ENCODE results near the gene NDUFA8.
A peak's percentile ranks its signal among the peaks of the same experiment; 100 is the strongest.

The NDUFA8 gene

DNA sequence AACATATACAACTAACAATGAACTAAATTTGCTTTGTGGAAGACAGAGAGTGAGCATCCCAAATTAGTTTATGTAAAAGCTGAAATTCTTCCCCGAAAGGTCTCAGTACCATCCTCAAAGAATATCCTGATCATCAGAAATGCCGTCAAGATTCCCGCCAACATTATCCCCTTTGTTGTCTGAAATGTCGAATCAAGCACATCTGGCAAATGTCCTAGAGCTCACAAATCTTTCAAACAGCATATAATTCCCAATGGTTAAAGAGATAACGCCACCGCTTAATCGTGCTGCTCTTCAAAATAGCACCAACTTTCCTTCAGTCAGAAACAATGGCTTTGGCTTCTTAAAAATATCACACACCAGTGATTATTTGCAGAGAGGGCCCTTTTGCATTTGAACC, 23.9 kb upstream of the NDUFA8 start:
- no peak for DNase-seq

DNA sequence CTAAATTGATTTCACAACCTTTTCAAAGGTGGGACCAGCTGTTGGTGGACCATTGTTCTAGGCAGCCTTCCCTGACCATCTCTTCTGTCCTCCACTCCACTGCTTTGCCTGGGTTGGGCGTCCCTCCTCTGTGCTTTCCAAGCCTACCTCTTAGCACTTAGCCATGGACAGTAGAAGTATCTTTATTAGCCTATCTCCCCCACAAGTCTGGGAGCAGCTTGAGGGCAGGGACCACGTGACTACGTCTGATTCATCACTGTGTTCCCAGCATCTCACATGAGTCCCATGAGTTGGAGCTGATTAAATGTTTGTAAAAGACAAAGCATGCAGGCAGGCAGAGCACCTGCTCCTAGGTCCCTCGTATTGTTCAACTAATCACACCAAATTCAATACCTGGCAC, 21.1 kb upstream of the NDUFA8 start:
- no peak for DNase-seq

DNA sequence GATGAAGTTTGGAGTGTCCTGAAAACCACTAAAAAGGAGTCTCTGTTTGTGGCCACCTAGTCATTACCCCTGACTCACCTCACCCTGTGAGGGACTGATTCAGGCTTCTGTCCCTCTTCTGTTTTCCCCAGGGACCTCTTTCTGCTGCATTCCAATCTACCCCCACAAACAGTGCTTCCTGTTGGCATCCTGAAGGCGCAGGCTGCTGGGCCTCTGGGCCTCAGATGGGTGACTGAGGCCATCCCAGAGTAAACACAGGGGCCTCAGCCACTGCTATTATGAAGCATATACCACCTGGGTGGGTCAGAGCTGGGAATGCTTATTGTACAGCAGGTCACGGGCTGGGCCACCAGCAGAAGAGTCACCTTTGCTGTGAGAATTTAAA, 20.1 kb upstream of the NDUFA8 start:
- DNase-seq, result no peak

DNA sequence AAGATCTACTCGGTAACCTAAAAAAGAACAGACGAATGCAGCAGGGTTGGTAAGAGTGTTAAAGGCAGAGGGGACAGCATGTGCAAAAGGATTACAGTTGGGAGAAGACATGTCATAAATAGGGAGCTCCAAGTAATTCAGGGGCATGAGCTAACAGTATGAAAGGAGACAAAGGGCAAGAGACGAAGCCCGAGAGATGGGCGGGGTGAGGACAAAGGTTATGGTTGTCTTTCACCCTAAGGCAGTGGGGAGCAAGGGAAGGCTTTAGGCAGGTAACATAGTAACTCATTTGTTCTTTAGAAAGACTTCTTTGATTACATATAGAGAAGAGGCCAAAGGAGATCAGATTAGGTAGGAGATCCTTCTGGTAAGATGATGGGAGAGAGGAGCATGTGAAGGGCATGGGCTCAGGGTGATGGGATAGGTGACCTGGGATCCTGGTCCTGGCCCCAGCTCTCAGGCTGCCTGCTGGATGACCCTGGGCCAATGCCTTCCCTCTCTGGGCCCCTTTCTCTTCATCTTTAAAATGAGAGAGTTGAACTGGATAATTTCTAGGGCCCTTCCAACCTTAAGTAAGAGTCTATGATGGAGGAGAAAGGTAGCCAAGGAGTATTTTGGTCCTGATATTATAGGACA, 19.6 kb upstream of the NDUFA8 start:
- no peak for DNase-seq

DNA sequence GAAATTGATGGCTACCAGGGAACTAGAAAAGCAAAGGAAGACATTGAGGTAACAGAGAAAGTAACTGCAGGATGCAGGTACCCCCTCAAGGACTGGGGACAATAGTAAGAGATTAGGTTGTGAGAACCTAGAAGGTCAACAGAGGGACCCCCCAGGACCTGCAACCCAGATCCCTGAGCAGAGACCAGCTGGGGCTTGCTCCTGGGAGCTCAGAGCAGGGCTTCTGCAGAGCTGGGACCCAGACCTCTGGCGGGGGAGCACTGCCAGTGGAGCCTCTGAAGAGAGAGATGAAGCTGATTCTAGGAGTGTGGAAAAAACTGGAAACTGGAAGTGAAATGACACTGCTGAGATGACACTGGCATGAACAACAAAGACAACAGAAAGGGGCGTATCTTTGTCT, 17.3 kb upstream of the NDUFA8 start:
- DNase-seq, result no peak

DNA sequence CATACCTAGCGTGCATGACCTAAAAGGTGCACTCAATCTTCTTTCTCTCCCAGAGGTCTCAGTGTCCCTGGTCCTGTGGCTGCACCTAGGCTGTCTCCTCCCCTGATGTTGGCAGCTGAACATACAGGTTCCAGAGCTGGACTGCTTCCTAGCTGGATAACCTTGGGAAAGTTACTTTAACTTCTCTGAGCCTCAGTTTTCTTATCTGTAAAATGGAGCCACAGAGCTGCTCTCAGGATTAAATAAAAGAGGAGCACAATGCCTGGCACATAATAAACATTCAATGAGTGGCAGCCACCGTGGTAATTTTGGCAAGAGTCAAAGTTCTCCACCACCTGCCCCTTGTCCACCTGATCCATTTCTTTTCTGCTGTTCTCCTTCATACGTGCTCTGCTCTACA, 14.1 kb upstream of the NDUFA8 start:
- no peak for DNase-seq

DNA sequence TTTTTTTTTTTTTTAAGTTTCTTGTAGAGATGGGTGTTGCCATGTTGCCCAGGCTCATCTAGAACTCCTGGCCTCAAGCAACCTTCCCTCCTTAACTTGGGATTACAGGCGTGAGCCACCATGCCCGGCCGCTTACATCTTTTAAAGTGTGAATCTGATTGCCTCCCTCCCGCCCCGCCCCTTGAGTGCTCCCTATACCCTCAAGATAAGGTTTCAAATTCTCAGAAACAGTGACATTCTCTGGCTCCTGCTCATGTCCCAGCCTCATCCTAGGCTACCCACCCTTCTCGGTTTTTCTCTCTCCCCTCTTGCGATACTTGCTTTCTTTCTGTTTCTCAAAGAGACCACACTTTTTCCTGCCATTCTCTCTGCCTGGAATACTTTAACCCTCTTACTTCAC, 12.6 kb upstream of the NDUFA8 start:
- DNase-seq, result no peak

DNA sequence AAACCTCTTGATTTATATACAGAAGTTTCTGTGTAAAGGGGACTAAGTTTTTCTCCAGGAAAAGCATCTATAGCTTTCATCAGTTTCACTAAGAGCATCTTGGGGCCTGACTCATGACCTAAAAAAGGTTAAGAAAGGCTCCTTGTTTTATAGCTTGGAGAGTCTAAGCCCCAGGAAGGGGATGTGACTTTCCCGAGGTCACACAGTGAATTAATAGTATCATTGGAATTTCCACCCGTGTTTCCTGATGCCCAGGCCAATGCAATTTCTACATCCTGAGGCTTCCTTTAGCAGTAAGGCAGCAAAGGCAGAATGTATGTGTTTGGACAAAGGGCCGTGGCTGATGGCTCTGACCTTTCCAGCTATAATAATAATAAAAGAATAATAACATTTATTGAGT, 8.8 kb upstream of the NDUFA8 start:
- no peak for DNase-seq

DNA sequence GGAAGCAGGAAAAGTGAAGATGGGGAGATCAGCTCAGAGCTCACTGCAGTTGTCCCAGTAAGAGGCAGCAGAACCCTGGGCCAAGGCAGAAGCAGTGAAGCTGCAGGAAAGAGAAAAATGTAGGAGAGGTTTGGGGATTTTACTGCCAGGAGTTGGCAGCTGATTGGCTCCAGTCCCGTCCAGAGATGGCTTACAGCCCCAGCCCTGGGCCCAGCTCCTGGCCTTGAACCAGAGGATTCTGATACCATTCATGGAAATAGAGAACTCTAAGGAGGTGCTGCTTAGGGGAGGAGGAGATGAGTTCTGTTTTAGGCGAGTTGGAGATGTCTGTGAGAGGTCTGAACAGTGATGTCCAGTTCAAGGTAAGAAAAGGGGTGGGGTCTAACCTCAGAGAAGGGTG, 4.7 kb upstream of the NDUFA8 start:
- no peak for DNase-seq

DNA sequence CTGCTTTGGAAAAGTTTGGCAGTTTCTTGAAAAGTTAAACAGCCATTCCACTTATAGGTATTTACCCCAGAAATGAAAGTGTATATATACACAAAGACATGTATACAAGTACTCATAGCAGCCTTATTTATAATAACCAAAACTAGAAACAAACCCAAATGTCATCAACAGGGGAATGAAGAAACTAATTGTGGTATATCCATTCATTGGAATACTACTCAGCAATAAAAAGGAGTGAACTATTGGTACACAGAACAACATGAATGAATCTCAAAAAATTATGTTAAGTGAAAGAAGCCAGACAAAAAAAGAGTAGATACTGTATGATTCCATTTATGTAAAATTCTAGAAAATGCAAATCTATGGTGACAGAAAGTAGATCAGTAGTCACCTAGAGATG, 2.8 kb upstream of the NDUFA8 start:
- DNase-seq, result no peak

DNA sequence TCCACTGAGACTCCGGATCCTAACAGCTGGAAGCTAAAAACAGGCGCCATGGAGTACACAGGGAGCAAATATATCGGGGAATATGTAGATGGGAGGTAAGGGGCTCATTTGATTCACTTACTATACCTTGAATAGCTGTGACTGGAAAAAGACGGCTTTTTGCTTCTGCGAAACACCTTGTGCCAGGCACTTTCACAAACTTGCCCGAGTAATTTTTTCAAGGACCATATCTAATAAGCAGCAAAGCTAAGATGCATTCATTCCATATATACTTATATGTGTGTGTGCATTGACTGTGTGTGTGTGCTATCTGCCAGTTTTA, 307 bp upstream of the NDUFA8 start:
- no peak for DNase-seq

DNA sequence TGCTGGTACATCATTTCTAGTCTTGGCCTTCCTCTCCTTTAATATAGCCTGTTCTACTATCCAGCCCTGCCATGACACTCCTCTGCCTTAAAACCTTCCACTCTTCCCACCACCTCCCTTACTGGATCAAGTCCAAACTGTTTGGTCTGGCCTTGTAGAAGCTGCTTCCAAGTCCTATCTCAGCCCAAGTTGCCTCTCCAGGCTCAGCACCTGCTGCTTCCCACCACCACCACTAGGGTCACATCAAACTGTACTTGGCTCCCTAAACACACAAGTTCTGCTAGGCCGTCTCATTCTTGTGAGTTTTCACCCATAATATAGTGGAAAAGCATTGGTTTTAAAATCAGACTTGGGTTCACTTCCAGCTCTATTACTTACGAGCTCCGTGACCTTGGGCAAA, 1.4 kb downstream of the NDUFA8 start:
- DNase-seq, result peak; percentile 66

DNA sequence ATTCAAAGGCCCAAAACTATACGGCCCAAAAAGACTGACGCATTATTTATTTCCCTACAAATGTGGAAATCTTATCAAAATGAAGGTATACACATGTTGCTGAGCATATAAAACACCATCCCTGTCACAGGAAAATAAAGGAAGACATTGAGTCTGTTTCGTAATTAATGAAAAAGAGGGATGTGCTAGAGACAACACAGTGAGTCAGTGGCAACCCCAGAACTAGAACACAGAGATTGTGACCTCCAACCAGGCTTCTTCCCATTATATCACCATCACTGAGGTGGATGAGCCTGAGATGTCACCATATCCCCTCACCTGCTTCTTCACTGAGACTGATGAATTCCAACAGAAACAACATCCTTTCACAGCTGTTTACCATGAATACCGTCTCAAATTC, 3.8 kb downstream of the NDUFA8 start:
- DNase-seq, result no peak

DNA sequence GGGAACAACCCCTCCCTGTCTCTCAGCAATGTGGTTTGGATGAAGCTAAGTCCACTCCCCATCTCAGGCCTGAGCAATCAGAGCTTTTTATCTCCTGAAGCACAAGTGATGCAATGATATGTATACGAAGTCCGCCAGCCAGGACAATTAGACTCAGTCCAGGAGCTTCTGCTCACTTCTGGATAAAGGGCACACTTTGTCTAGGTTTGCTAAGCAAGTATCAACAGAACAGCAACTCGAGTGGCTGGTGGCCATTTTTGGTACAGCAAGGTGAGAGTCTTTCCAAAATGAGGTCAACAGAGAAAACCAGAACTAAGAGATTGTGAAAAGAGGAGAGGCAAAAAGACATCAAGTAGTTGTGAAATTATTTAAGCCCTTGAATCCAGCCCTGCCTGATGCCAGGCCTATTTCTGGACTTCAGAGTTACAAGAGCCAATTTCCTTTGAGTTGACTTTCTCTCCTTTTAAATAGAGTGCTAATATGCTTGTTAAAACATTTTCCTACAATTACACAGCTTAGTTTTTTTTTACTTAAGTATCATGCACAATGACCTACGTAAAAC, 8.2 kb downstream of the NDUFA8 start:
- DNase-seq, result no peak

DNA sequence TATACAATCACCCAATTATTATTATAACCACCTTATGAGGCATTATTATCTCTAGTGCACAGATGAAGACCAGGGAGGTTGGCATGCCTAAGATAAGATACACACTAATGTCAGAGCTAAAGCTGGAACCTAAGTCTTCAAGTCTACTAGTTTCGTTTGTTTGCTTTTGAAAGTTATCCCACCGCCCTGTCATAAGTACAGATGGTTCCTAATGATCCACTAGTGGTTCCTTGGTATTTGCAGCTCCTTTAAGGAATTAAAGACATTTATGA, 14.1 kb downstream of the NDUFA8 start:
- DNase-seq, result no peak

DNA sequence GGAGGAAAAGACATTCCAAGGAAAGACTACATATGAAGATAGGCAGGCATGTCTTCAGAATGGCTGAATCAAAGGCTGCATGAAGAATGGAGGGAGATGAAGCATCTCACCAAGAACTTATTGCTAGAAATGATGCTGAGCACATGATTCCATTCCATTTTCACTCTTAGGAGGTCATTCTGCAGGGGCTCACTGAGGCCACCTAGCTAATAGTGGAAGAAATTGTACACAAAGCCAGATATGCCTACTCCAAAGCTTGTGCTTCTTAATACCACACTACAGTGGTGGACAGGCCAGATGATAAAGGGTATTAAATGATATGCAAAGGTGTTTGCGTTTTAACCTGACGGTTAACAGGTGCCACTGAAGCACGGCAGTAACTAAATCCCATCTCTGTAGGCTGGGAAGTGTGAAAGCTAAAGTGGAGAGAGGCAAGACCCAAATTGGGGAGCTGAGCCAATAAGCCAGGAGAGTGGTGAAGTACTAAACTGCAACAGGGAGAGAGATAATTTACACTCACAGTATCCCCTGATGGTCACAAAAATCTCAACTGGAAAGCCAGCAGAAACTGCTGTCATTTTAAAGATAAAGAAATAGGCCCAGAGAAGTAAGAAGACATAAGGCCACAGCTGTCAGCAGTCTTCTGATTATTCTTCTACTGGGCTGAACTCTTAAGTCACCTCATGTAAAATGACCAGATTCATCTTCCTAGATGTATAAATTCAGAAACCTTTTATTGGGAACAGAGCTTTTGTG, 14.6 kb downstream of the NDUFA8 start:
- no peak for DNase-seq

DNA sequence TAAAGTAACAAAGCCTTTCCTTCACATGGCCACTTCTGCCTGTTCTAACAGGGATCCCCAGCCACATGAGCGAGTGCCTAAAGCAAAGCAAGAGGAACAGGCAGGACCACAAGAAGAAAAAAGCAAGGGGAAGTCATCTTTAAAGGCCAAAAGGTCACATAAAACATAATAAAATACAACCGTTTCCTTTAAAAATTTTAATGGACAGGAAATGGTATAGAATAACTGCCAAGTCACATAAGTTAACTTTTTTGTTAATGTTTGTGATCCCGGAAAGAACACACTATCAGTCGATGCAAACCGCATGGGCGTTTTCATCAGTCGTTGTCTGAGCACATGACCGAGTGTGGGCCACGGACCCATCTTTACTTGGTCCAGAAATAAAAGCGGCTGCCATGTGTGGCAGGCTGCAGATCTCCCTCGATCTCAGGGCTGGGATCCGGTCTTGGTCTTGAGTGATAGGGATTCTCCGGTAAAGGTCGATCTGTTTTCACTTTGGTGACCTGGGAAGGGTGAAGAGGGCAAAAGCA, 15.6 kb downstream of the NDUFA8 start:
- DNase-seq, result no peak

DNA sequence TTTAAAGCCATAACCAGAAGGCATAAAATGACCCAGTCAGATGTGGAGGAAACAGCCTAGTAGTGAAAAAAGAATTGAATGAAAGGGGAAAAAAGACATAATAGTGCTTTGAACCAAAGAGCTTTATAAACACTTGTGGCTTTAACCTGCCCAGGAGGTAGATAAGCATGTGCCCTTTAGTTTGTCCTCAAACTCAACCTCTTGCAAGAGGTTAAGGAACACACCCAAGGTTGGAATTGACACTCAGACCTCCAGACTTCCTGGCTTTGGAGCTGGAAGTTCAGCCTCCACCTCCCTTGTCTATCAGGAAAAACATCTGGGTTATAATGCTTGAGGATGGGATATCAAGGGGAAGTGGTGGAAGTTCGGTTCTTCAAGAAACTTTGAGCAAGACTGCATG, 16.3 kb downstream of the NDUFA8 start:
- DNase-seq, result no peak

DNA sequence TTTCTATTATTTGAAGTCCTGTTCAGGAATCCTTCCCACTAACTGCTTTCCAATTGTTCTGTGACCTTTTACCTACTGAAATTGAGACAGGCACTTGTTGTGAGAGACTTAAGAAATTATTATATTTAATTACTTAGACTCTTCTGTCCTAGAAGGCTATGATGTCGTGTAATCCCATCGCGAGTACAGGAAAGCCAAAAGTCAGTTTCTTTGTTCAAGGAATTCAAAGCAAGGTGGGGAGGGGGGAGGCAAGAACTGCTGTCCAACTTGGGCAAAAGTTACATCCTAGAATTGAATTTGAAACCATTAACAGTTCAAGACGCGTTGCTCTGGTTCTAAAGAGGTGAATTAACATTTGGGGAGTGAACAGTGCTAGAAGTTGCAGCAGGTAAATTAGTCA, 17.9 kb downstream of the NDUFA8 start:
- no peak for DNase-seq

DNA sequence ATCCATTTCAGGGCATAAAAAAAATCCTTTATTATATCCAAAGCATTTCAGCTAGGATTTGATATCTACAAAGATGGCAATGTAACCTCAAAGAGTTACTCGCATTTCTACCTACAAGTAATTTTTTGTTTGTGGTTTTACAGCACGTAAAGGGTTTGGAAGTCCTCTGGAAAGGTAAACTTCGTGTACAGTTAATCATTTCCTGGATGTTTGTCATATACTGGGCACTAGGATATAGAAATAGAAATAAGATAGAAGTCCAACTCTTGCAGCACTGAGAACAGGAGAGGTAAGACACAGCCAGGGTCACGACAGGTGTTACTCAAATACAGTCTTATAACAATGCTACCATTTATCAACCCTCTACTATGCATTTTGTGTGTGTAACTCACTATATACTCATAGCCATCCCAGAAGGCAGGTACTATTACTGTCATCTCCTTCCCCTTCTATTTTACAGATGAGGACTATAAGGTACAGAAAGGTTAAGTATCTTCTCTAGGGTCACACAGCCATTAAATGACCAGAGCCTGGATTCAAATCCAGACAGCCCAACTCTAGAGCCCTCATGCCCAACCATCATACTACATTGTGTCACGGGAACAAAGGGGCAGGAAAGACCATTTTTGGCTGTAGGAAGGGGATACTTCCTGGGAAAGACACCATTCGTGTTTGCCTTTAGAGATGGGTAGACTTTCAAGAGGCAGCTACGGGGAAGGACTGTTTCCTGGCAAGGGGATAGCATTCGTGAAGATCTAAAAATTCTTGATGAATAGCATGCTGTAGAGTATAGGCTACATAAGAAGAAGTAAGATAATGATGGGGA, 19.0 kb downstream of the NDUFA8 start:
- no peak for DNase-seq

DNA sequence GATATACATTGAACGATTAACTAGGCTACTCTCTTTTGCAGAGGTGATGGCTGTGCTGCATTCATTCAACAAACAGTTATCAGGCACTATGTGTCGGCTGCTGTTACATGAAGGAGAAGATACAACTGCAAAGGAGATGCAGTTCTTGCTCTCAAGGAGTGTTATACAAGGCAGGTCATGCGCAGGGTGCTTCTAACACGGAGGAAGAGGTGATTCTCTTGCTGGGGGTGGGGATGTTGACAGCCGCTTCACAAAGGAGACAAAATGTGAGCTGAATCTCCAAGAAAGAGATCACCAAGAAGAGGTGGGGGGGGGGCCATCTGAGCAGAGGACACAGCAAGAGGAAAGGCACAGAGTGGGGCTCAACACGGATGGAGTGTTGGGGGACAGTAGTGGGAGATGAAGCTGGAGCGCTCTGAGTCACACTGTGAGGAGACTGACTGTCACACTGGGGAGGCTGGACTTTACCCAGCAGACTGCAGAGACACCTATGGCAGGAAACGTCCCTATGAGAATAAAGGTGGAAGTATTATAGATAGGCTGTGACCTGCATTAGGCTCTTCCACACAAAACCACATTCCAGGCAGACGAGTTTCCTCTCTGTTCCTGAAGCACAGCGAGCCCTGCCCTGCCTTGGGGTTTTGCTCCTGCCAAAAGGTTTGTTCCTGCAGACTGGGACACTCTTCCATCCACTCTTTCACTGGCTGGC, 20.9 kb downstream of the NDUFA8 start:
- DNase-seq, result no peak

DNA sequence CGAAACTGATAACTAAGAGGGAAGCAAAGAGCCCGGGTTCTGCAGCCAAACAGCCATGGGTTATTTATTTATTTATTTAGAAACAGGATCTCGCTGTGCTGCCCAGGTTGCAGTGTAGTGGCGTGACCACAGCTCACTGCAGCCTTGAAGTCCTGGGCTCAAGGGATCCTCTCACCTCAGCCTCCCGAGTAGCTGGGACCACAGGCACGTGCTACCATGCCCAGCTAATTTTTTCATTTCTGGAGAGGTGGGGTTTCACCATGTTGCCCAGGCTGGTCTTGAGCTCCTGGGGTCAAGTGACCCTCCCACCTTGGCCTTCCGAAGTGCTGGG, 24.1 kb downstream of the NDUFA8 start:
- DNase-seq, result no peak

DNA sequence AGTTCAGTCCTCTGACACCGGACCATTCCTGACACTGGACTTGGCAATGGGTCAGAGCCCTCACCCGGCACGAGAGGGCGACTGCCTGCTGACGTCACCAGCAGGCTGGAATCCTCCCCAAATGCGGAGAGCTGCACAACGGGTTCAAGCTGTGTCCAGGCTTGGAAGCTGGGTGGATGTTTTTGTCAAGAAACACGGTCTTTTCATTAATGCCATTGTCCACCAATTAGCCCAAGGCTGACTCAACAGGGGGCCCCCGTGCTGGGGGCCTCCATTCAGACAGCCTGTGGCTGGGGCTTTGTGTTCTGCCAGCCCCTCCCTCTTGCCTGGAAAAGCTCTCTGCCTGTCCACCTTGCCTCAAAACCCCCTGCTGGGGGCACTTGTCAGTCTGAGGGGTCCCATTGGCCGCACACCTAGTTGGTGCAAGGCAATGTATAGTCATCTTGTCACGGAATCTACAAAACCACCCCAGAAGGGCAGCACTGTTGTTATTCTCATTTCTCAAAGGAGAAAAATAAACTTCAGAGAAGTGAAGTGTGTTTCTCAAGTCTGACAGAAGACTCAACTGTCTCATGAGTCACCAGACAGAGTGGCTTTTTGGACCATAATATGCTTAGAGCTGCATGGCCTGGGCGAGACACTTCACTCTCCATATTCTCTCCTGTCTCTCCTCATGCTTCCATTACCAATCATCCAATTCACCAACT, 24.6 kb downstream of the NDUFA8 start:
- DNase-seq, result no peak

Measured in activated effector memory CD4-positive, alpha-beta T cell treated with anti-CD3 and anti-CD28 coated beads, Interleukin-2, amount 50 U/mL, for 16 hours (primary cell).